Adrenal gland (tissue), 12 donors: Measurements from ENCODE around the gene ALDH5A1. TPM values are rescaled to one million over a fixed set of nuclear protein-coding genes. Genes with fewer than 3 reads are reported as not detected.

Experiments used
- DNase-seq, 7 donors: peaks; one replicate each; pipeline ENCODE4 v3.0.0-alpha.2; 2019 to 2020
- H3K27ac ChIP-seq, 5 donors: fragments of 200-600 bp; sonication (generic) in 4 of 5; 1 replicate in 3 of 5; 2 replicates in 2 of 5; pipeline versions ENCODE4 v1.5.1 to v1.8.0; 2016 to 2020; ENCODE audit warnings: mild to moderate bottlenecking in 1 of 5
- H3K27me3 ChIP-seq: fragments of 200-600 bp; 2 replicates; pipeline ENCODE4 v1.8.0; 2021
- H3K36me3 ChIP-seq, 2 donors: fragments of 200-600 bp; replicated peaks in 1 of 2; 1 replicate in 1 of 2; 2 replicates in 1 of 2; pipeline versions ENCODE4 v1.5.1 to v1.8.0; 2018 to 2022
- H3K4me1 ChIP-seq, 2 donors: fragments of 200-600 bp; replicated peaks in 1 of 2; 1 replicate in 1 of 2; 2 replicates in 1 of 2; pipeline versions ENCODE4 v1.5.1 to v1.8.0; 2018 to 2021
- H3K4me3 ChIP-seq, 4 donors: fragments of 200-600 bp; sonication (generic) in 3 of 4; one replicate each; pipeline ENCODE4 v1.5.1; 2016 to 2018
- H3K9me3 ChIP-seq, 3 donors: fragments of 200-600 bp; sonication (generic) in 1 of 3; replicated peaks in 1 of 3; 1 replicate in 2 of 3; 2 replicates in 1 of 3; pipeline versions ENCODE4 v1.5.1 to v1.8.0; 2016 to 2021
- CTCF ChIP-seq, 6 experiments: fragments of 450-650 bp in 4 of 6; fragments of 200-600 bp in 2 of 6; sonication (generic) in 1 of 6; IDR thresholded peaks; 1 replicate in 5 of 6; 2 replicates in 1 of 6; pipeline versions ENCODE4 v1.5.1 to v1.8.0; 2016 to 2021; ENCODE audit warnings: antibody characterized with exemption in 6 of 6, mild to moderate bottlenecking in 2 of 6, moderate library complexity in 1 of 6
- POLR2A ChIP-seq, 2 donors: fragments of 450-650 bp; IDR thresholded peaks; one replicate each; pipeline ENCODE4 v1.6.1; 2017; ENCODE audit warnings: antibody characterized with exemption in 2 of 2, mild to moderate bottlenecking in 2 of 2, moderate library complexity in 1 of 2
- WGBS, 4 donors: extraction: QIAGEN DNeasy Blood & Tissue Kit in 2 of 4; methylation state at CpG; one replicate each; pipeline versions ENCODE4 v1.1.5 to v1.1.7; 2013 to 2017; 5-methylcytosine and 5-hydroxymethylcytosine counted together
- intact Hi-C, 2 donors: fragments of 100-400 bp; cut with DNase I; formaldehyde crosslinking; loops; one replicate each; pipeline versions ENCODE4 v1.14.1 to v1.15.0; 2022 to 2023
- polyA plus RNA-seq, 3 donors: library from polyadenylated mRNA; stranded (reverse); fragments of 200-250 nt in 2 of 3; fragments of 350-450 nt in 1 of 3; fragmentation: Illumina TruSeq in 1 of 3; extraction: RNeasy Lipid Tissue Mini Kit (QIAGEN cat#74804) in 1 of 3; gene quantifications; one replicate each; pipeline ENCODE4 v1.2.3, GENCODE V29; 2013 to 2014
- total RNA-seq, 9 donors: library from RNA; depleted of rRNA in 4 of 9; stranded (reverse); fragments of >200 nt in 4 of 9; fragments of 120-200 nt in 1 of 9; fragmentation: NEBNext Ultra II Directional in 1 of 9; extraction: Animal tissue kit (Norgen Biotek cat#: 25700) in 1 of 9; gene quantifications; one replicate each; pipeline versions ENCODE4 v1.1.0 to v1.2.4, GENCODE V29; 2013 to 2023
- donor health status: healthy with polysubstance abuse.
- donor health status: Bipolar disorder and iron deficiency.
- donor health status: DM: yes; HTN: yes; CAD: no.
- donor health status: DM: no; HTN: no; CAD: no.
- donor health status: DM: no; HTN: no; CAD: no.
- donor health status: DM: yes; HTN: yes; CAD: no.

The ALDH5A1 gene
- total and polyA plus RNA-seq, 12 donors, result 3.2 to 23.1 (median 10.5) TPM

- no peaks in the 10 kb centered on the region for H3K4me1 ChIP-seq
- TF ChIP-seq CTCF (IDR thresholded peaks at IDR 0.05), result no peak
- no peak for TF ChIP-seq POLR2A (IDR thresholded peaks at IDR 0.05)
- no peak for DNase-seq
- H3K9me3 ChIP-seq, result no peaks in the 10 kb centered on the region
- no peak overlapping the region for H3K4me3 ChIP-seq
- H3K27ac ChIP-seq, result no peak overlapping the region
- H3K27me3 ChIP-seq, result no peaks in the 10 kb centered on the region
- peaks cover 0 to 2% of the 10 kb centered on the region in 2 donors for H3K36me3 ChIP-seq
- WGBS, 4 donors, result 88 to 92% (median 89%) methylated on average over 8 of the region's 8 CpGs
- intact Hi-C loops, result no loop called here
Measured at GRCh38 chr6:24539416-24539815, 44.6 kb downstream of the ALDH5A1 start.

GRCh38 chr6:24540197-24540596 is 45.4 kb downstream of the ALDH5A1 start:
- intact Hi-C loops, result no loop called here
- no peaks in the 10 kb centered on the region for H3K36me3 ChIP-seq
- no peak overlapping the region for H3K4me3 ChIP-seq
- no peak overlapping the region for H3K27ac ChIP-seq
- 93 to 97% (median 95%) methylated on average over 3 of the region's 3 CpGs for WGBS, 4 donors
- TF ChIP-seq CTCF (IDR thresholded peaks at IDR 0.05) (no peak), POLR2A (IDR thresholded peaks at IDR 0.05) (no peak)
- H3K4me1 ChIP-seq, result no peaks in the 10 kb centered on the region
- H3K9me3 ChIP-seq, result no peaks in the 10 kb centered on the region
- no peaks in the 10 kb centered on the region for H3K27me3 ChIP-seq
- DNase-seq, result no peak

DNA sequence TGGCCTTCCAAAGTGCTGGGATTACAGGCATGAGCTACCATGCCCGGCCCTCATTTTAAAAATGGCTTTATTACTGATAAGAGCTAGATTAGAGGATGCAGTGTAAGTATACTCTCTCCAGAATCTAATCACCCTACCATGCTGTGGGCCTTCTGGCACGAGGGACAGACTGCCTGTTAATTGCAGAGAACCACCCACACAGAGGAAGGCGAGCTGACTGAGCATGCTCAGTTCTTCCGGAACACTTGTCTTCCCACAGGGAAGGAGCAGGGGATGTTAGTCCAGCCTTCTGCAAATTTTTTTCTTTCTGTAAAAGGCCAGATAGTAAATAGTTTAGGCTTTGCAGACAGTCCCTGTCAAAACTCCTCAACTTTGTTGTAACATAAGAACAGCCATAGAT is 48.9 kb downstream of the ALDH5A1 start:
- no peak overlapping the region for H3K4me3 ChIP-seq
- 71 to 83% (median 74%) methylated on average over 4 of the region's 4 CpGs for WGBS, 4 donors
- TF ChIP-seq POLR2A (IDR thresholded peaks at IDR 0.05), result no peak
- no peak for TF ChIP-seq CTCF (IDR thresholded peaks at IDR 0.05)
- no peaks in the 10 kb centered on the region for H3K9me3 ChIP-seq
- no peaks in the 10 kb centered on the region for H3K36me3 ChIP-seq
- intact Hi-C loops, result no loop called here
- H3K27ac ChIP-seq, result no peak overlapping the region
- H3K4me1 ChIP-seq, result no peaks in the 10 kb centered on the region
- no peaks in the 10 kb centered on the region for H3K27me3 ChIP-seq
- no peak for DNase-seq

- no peaks in the 10 kb centered on the region for H3K4me1 ChIP-seq
- H3K27me3 ChIP-seq, result no peaks in the 10 kb centered on the region
- DNase-seq, result no peak
- H3K36me3 ChIP-seq, result no peaks in the 10 kb centered on the region
- H3K4me3 ChIP-seq, result no peak overlapping the region
- TF ChIP-seq CTCF (IDR thresholded peaks at IDR 0.05) (no peak), POLR2A (IDR thresholded peaks at IDR 0.05) (no peak)
- intact Hi-C loops, result no loop called here
- no peaks in the 10 kb centered on the region for H3K9me3 ChIP-seq
- no peak overlapping the region for H3K27ac ChIP-seq
- WGBS, 4 donors, result 92 to 99% (median 96%) methylated on average over 3 of the region's 3 CpGs
Measured at GRCh38 chr6:24545183-24545582, 50.4 kb downstream of the ALDH5A1 start.
